GM12878 (cell line): Measurements from ENCODE around the gene SIDT1. TPM values are rescaled to one million over a fixed set of nuclear protein-coding genes. Genes with fewer than 3 reads are reported as not detected.
A peak's percentile ranks its signal among the peaks of the same experiment; 100 is the strongest.

Experiments used
- ATAC-seq: fragments of 200-7000 bp; cut with Tn5 transposase; 3 replicates; pipeline ENCODE4 v1.9.1; 2020; ENCODE audit warnings: mild to moderate bottlenecking, moderate library complexity
- BruUV-seq: library from RNA; stranded (reverse); fragments of 400-500 nt; replicated peaks from 2 replicates; lab custom pipeline; 2021; lab: Mats Ljungman, UMichigan
- CTCF ChIA-PET: fragments of 300-600 bp; sonication (Branson Sonifier 250); formaldehyde crosslinking; extraction: SDS; loops from one replicate; lab custom pipeline; 2021; ENCODE audit warnings: inconsistent platforms; lab: Yijun Ruan, JAX
- POLR2A ChIA-PET: fragments of 350-600 bp; formaldehyde crosslinking; extraction: SDS; loops from one replicate; lab custom pipeline; 2021; ENCODE audit warnings: inconsistent platforms; lab: Charles Lee
- RAD21 ChIA-PET: fragments of 300-600 bp; sonication (Branson Sonifier 250); formaldehyde crosslinking; loops from one replicate; lab custom pipeline; 2023; ENCODE audit warnings: antibody characterized with exemption; ENCODE audit not compliant: unreplicated experiment; lab: Charles Lee
- SMC1A ChIA-PET: fragments of 300-600 bp; sonication (Branson Sonifier 250); formaldehyde crosslinking; loops from one replicate; lab custom pipeline; 2023; ENCODE audit not compliant: unreplicated experiment, uncharacterized antibody; lab: Charles Lee
- DNase-seq: peaks from one replicate; pipeline ENCODE4 v3.0.0-alpha.2; 2011; ENCODE audit warnings: low read depth, low spot score
- FAIRE-seq: peaks from 3 replicates; lab custom pipeline; 2011; peaks lifted over from hg19 to GRCh38; lab: Jason Lieb, UNC
- H2AFZ ChIP-seq: 2 replicates; pipeline ENCODE4 v1.6.0; 2011; ENCODE audit warnings: low read depth, low read length, control low read depth; ENCODE audit not compliant: control insufficient read depth
- H3K27ac ChIP-seq: 2 replicates; pipeline ENCODE4 v1.5.1; 2011; ENCODE audit warnings: control low read depth; ENCODE audit not compliant: control insufficient read depth, insufficient read depth
- H3K27me3 ChIP-seq, 2 experiments: replicated peaks in 1 of 2; 2 replicates each; pipeline versions ENCODE4 v1.6.0 to v1.6.1; 2011; ENCODE audit warnings: low read length in 1 of 2; ENCODE audit not compliant: control insufficient read depth in 2 of 2, insufficient read depth in 2 of 2
- H3K36me3 ChIP-seq, 2 experiments: 2 replicates each; pipeline ENCODE4 v1.5.1; 2011; ENCODE audit warnings: low read length in 1 of 2; ENCODE audit not compliant: control insufficient read depth in 2 of 2, insufficient read depth in 2 of 2
- H3K4me1 ChIP-seq: 2 replicates; pipeline ENCODE4 v1.6.1; 2011; ENCODE audit warnings: mild to moderate bottlenecking, low read length, moderate library complexity, mixed read lengths; ENCODE audit not compliant: control insufficient read depth, insufficient read depth
- H3K4me2 ChIP-seq: 2 replicates; pipeline ENCODE4 v1.6.0; 2011; ENCODE audit warnings: control low read depth; ENCODE audit not compliant: control insufficient read depth, insufficient read depth
- H3K4me3 ChIP-seq: fragments of 200-600 bp; sonication (generic); 2 replicates; pipeline ENCODE4 v1.5.1; 2016
- H3K79me2 ChIP-seq: 2 replicates; pipeline ENCODE4 v1.6.0; 2011; ENCODE audit warnings: low read length; ENCODE audit not compliant: control insufficient read depth, insufficient read depth
- H3K9ac ChIP-seq: 2 replicates; pipeline ENCODE4 v1.8.0; 2011; ENCODE audit warnings: low read length, control low read depth, mixed read lengths; ENCODE audit not compliant: control insufficient read depth, insufficient read depth
- H3K9me3 ChIP-seq: replicated peaks from 3 replicates; pipeline ENCODE4 v1.5.1; 2011; ENCODE audit warnings: mild to moderate bottlenecking, low read length; ENCODE audit not compliant: control insufficient read depth, insufficient read depth
- H4K20me1 ChIP-seq: 2 replicates; pipeline ENCODE4 v1.6.0; 2011; ENCODE audit not compliant: control insufficient read depth, insufficient read depth
- MTA3 ChIP-seq: IDR thresholded peaks from 2 replicates; pipeline ENCODE4 v1.6.1; 2012; ENCODE audit warnings: low read length, inconsistent platforms, borderline replicate concordance
- SMAD5 ChIP-seq: IDR thresholded peaks from 2 replicates; pipeline ENCODE4 v1.6.1; 2016; ENCODE audit warnings: antibody characterized with exemption, low read depth
- STAT1 ChIP-seq: fragments of 450-650 bp; conservative IDR thresholded peaks from 2 replicates; pipeline ENCODE4 v1.6.1; 2014; ENCODE audit warnings: antibody characterized with exemption, mild to moderate bottlenecking
- WGBS: methylation state at CpG from one replicate; pipeline ENCODE4 v1.1.6; 2016; ENCODE audit warnings: low lambda C conversion rate; ENCODE audit not compliant: insufficient replicate concordance, insufficient coverage; ENCODE audit errors: missing lambda C conversion rate; 5-methylcytosine and 5-hydroxymethylcytosine counted together
- in situ Hi-C: fragments of 300-500 bp; cut with MboI; formaldehyde crosslinking; loops from 9 replicates; pipeline ENCODE4 v1.14.3; 2018; ENCODE audit warnings: mixed read lengths
- intact Hi-C: fragments of 100-400 bp; cut with micrococcal nuclease; formaldehyde crosslinking; loops from one replicate; pipeline ENCODE4 v1.14.2; 2022; ENCODE audit not compliant: unreplicated experiment
- polyA plus RNA-seq, 11 experiments: library from polyadenylated mRNA; depleted of rRNA in 4 of 11; unstranded in 6 of 11; stranded (reverse) in 5 of 11; fragments of >200 nt; fragmentation: Nextera tagmentation in 4 of 11; fragmentation: Illumina TruSeq in 1 of 11; extraction: Ambion mirVana in 4 of 11; extraction: Trizol in 1 of 11; gene quantifications; 1 replicate in 1 of 11; 2 replicates in 10 of 11; pipeline versions ENCODE4 v1.2.1 to v1.2.3, GENCODE V29; 2011 to 2016; ENCODE audit warnings: inconsistent platforms in 2 of 11, missing spikeins in 2 of 11, low read depth in 1 of 11
- total RNA-seq, 4 experiments: library from RNA; depleted of rRNA in 3 of 4; stranded (reverse); fragments of >200 nt in 3 of 4; fragmentation: Illumina TruSeq in 1 of 4; extraction: Trizol in 1 of 4; gene quantifications; 2 replicates each; pipeline versions ENCODE4 v1.2.1 to v1.2.3, GENCODE V29; 2013 to 2021
- TF ChIP-seq, protein P1 (sequence below): fragments of 450-650 bp; formaldehyde crosslinking; IDR thresholded peaks from 2 replicates; pipeline ENCODE4 v1.5.0; 2022; ENCODE audit warnings: mild to moderate bottlenecking, missing genetic modification characterization

SIDT1 gene
- total and polyA plus RNA-seq, 10 of the 15 experiments (the other 5 are each of a cell fraction or from before 2014, with no cell fraction given): 3.0 to 45.0 (median 26.6) TPM

DNA sequence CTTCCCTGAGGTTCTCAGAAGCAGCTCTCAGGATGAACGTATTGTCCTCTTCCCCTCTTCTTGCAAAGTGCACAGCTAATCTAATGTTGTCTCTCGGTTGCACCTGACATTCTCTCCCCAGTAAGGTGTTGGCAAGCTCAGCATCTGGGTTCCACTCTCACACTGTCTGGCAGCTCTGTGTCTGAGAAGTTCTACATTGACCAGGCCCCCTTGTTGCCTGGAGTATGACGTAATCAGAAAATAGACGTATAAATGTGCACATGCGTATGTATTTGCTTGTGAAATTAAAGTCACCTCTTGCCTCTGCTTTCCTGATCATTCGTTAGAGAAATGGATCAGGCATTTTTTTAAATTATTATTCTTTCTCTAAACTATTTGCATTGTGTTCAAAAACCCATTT lies 96.4 kb downstream of the SIDT1 start:
- 100% methylated on average over 6 of the region's 6 CpGs for WGBS
- no peaks in the 10 kb centered on the region for H3K27me3 ChIP-seq
- intact Hi-C loops: no loop called here

DNA sequence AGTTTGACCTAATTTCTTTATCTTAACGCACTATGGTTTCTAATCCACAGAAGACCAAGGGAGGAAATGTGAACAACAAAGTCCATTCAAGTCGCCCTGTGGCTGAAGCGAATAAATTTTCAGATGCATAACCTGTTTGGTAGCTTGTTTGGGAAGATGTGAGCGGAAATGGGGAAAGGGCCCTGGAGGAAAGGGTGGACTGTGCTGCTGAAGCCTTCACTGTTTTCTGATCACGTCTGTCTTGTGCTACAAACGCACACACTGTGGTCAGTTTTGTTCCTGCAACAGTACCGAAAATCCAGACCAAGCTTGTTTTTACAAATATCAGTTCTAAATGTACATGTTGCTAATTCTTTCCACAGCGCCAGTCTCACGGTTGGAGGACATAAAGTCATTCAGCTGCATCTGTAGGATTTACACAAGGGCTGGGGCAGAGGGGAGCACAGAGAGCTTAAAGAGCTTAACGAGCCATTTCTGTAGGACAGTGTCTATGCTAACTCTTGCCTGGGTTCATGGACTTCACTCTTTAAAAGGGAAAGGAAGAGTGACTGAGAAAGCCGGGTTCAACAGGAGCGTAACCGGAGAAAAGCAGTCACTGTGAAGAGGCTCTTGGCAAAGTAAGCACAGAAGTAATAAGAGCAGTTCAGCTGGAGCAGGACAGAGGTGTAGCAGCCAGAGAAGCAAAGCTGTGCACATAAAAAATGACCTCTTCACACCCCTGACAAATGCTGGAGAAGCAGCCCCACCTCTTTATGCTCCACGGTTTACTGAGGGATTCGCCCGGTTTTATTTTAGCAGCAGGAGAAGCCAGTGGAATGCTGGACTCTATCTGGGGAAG lies 97.4 kb downstream of the SIDT1 start:
- CTCF ChIA-PET: no interaction called here
- no peak overlapping the region for H2AFZ ChIP-seq
- H3K36me3 ChIP-seq: peaks cover 14 to 20% of the 10 kb centered on the region in 2 experiments; a peak in 3 of 4 replicates
- TF ChIP-seq STAT1 (no peak), SMAD5 (no peak), MTA3 (no peak)
- TF ChIP-seq, protein P1, sequence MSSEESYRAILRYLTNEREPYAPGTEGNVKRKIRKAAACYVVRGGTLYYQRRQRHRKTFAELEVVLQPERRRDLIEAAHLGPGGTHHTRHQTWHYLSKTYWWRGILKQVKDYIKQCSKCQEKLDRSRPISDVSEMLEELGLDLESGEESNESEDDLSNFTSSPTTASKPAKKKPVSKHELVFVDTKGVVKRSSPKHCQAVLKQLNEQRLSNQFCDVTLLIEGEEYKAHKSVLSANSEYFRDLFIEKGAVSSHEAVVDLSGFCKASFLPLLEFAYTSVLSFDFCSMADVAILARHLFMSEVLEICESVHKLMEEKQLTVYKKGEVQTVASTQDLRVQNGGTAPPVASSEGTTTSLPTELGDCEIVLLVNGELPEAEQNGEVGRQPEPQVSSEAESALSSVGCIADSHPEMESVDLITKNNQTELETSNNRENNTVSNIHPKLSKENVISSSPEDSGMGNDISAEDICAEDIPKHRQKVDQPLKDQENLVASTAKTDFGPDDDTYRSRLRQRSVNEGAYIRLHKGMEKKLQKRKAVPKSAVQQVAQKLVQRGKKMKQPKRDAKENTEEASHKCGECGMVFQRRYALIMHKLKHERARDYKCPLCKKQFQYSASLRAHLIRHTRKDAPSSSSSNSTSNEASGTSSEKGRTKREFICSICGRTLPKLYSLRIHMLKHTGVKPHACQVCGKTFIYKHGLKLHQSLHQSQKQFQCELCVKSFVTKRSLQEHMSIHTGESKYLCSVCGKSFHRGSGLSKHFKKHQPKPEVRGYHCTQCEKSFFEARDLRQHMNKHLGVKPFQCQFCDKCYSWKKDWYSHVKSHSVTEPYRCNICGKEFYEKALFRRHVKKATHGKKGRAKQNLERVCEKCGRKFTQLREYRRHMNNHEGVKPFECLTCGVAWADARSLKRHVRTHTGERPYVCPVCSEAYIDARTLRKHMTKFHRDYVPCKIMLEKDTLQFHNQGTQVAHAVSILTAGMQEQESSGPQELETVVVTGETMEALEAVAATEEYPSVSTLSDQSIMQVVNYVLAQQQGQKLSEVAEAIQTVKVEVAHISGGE (CRISPR knock-in tag): no peak
- no peaks in the 10 kb centered on the region for H3K79me2 ChIP-seq
- H3K27ac ChIP-seq: no peak overlapping the region
- FAIRE-seq (no peak), DNase-seq (no peak), ATAC-seq (no peak)
- SMC1A ChIA-PET: interaction anchor here (0.6 to 0.9 kb wide), 3 partner anchors 26 to 150 kb away, joined by 3 read pairs; no protein-coding TSS in a partner anchor
- 97% methylated on average over 16 of the region's 16 CpGs for WGBS
- POLR2A ChIA-PET: no interaction called here
- H3K4me2 ChIP-seq: no peak overlapping the region
- no peaks in the 10 kb centered on the region for H4K20me1 ChIP-seq
- BruUV-seq: no TSS peak
- H3K4me3 ChIP-seq: no peak overlapping the region
- peaks cover 8% of the 10 kb centered on the region for H3K4me1 ChIP-seq
- intact Hi-C loops: no loop called here
- H3K27me3 ChIP-seq: no peaks in the 10 kb centered on the region
- in situ Hi-C loops: no loop called here
- RAD21 ChIA-PET: interaction anchor here (0.9 kb wide), 1 partner anchor 52 kb away, joined by 3 read pairs; no protein-coding TSS in a partner anchor
- H3K9ac ChIP-seq: no peak overlapping the region
- no peaks in the 10 kb centered on the region for H3K9me3 ChIP-seq

More for the DNA sequence above, 96.4 kb downstream of the SIDT1 start:
- ChIA-PET CTCF (no interaction called here), RAD21 (interaction anchor here (0.9 kb wide), 1 partner anchor 51 kb away, joined by 3 read pairs; no protein-coding TSS in a partner anchor), POLR2A (no interaction called here), SMC1A (no interaction called here)
- Histone ChIP-seq H2AFZ (no peak overlapping the region), H3K9me3 (no peaks in the 10 kb centered on the region), H3K79me2 (no peaks in the 10 kb centered on the region), H3K9ac (no peak overlapping the region), H4K20me1 (no peaks in the 10 kb centered on the region), H3K4me2 (no peak overlapping the region), H3K27ac (no peak overlapping the region), H3K4me1 (peaks cover 8% of the 10 kb centered on the region), H3K36me3 (peaks cover 20 to 23% of the 10 kb centered on the region in 2 experiments; a peak in 3 of 4 replicates), H3K4me3 (no peak overlapping the region)
- BruUV-seq: TSS peak; percentile 26
- ATAC-seq (no peak), DNase-seq (no peak), FAIRE-seq (no peak)
- TF ChIP-seq SMAD5: no peak
- in situ Hi-C loops: no loop called here
